ENCODE results near the gene DPH3.

Gene DPH3

GRCh38 chr3:16301507-16301906 lies 36.8 kb upstream of the DPH3 start:
- Histone ChIP-seq H3K36me3 (ENCODE audit: control insufficient read depth, insufficient read depth, low read length) (peaks cover 6% of the 10 kb centered on the region), H3K4me1 (ENCODE audit: control insufficient read depth, insufficient read depth, low read length) (no peaks in the 10 kb centered on the region), H3K4me3 (ENCODE audit: low read length) (no peak overlapping the region), H3K27me3 (ENCODE audit: control insufficient read depth, insufficient read depth, low read length) (no peaks in the 10 kb centered on the region), H3K9me3 (ENCODE audit: control insufficient read depth, low read length) (no peaks in the 10 kb centered on the region), H3K9ac (ENCODE audit: low read length) (no peak overlapping the region)

DNA sequence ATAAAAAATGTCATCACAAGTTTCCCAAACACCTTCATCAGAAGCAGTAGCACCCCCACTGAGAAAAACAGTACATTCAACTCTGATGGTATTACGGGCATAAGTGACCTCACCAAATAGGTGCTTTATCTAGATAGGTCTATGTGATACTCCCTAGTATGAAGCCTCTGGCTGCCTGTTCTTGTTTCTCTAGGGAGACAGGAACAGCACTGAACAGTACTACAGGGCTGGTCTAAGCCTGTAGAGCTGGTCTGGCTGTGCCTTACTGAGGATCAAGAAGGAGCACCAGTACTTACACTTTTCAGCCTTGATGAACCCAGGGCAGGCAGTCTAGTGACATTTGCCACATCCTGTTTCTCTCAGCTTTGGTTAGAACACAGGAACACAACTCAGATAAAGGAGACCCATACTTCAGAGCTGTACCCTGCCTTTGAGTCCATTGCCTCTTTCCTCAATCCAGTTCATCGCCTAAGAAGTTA lies 36.2 kb upstream of the DPH3 start:
- Histone ChIP-seq H3K4me1 (ENCODE audit: control insufficient read depth, insufficient read depth, low read length) (no peaks in the 10 kb centered on the region), H3K9ac (ENCODE audit: low read length) (no peak overlapping the region), H3K4me3 (ENCODE audit: low read length) (no peak overlapping the region), H3K9me3 (ENCODE audit: control insufficient read depth, low read length) (no peaks in the 10 kb centered on the region), H3K36me3 (ENCODE audit: control insufficient read depth, insufficient read depth, low read length) (peaks cover 6% of the 10 kb centered on the region), H3K27me3 (ENCODE audit: control insufficient read depth, insufficient read depth, low read length) (no peaks in the 10 kb centered on the region)

DNA sequence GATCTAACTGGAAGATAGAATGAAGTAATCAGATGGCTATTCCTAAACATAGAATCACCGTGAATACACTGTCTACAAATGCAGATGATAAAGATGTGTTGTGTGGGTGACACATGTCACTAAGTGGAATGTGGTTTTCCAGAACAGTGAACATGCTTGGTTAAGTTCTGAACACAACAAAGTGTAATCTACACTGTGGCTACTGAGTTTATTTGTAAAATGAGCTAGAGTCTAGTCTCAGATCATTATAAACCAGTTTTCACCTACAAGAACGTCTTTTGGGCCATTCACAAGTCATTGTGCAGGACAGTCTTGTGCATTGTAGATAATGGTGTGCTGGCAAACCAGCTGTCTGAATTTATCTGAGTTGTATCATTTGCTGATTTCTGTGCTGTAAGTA lies 35.6 kb upstream of the DPH3 start:
- H3K9me3 ChIP-seq (ENCODE audit: control insufficient read depth, low read length), result no peaks in the 10 kb centered on the region
- H3K4me1 ChIP-seq (ENCODE audit: control insufficient read depth, insufficient read depth, low read length), result no peaks in the 10 kb centered on the region
- no peak overlapping the region for H3K9ac ChIP-seq (ENCODE audit: low read length)
- H3K27me3 ChIP-seq (ENCODE audit: control insufficient read depth, insufficient read depth, low read length), result no peaks in the 10 kb centered on the region
- no peak overlapping the region for H3K4me3 ChIP-seq (ENCODE audit: low read length)
- H3K36me3 ChIP-seq (ENCODE audit: control insufficient read depth, insufficient read depth, low read length), result peaks cover 6% of the 10 kb centered on the region

DNA sequence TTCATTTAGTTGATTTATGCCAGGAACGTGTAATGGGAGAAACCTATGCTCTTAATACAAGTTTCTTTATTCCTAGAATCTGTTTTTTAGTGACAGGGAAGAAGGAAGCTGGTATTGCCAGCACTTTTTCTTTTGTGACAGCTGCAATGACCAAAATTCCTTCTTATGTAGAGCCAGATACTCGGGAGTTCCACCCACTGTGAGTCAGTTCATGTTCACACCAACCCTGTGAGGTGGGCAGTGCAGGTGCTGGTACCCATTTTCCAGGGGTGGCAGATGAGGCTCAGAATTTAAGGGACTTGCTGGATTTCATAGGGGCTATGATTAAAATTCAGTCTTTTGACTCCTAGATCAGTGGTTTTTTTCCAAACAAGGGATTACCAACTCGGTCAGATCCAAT lies 35.0 kb upstream of the DPH3 start:
- Histone ChIP-seq H3K4me3 (ENCODE audit: low read length) (no peak overlapping the region), H3K27me3 (ENCODE audit: control insufficient read depth, insufficient read depth, low read length) (no peaks in the 10 kb centered on the region), H3K9me3 (ENCODE audit: control insufficient read depth, low read length) (no peaks in the 10 kb centered on the region), H3K4me1 (ENCODE audit: control insufficient read depth, insufficient read depth, low read length) (no peaks in the 10 kb centered on the region), H3K36me3 (ENCODE audit: control insufficient read depth, insufficient read depth, low read length) (peaks cover 6% of the 10 kb centered on the region), H3K9ac (ENCODE audit: low read length) (no peak overlapping the region)

DNA sequence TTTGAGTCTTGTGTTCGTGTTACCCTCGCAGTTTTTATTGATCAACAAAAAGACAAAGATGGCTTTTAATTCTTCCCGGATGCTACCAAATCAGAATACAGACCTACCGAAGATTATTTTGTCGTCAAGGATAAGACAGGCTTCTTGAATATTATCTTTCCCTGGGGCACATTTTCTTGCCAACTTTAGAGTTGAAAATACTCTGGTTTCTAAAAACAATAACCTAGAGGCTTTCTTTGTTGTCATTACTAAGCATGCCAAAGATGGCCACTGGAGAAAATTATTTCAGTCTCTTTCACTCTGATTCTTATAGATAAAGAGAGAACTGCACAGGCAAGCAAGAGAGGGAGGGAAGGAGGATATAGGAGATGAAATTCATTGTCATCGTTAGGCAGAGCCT lies 34.1 kb upstream of the DPH3 start:
- Histone ChIP-seq H3K4me1 (ENCODE audit: control insufficient read depth, insufficient read depth, low read length) (no peaks in the 10 kb centered on the region), H3K9me3 (ENCODE audit: control insufficient read depth, low read length) (no peaks in the 10 kb centered on the region), H3K9ac (ENCODE audit: low read length) (no peak overlapping the region), H3K36me3 (ENCODE audit: control insufficient read depth, insufficient read depth, low read length) (peaks cover 6% of the 10 kb centered on the region), H3K4me3 (ENCODE audit: low read length) (no peak overlapping the region), H3K27me3 (ENCODE audit: control insufficient read depth, insufficient read depth, low read length) (no peaks in the 10 kb centered on the region)

- Histone ChIP-seq H3K27me3 (ENCODE audit: control insufficient read depth, insufficient read depth, low read length) (no peaks in the 10 kb centered on the region), H3K36me3 (ENCODE audit: control insufficient read depth, insufficient read depth, low read length) (peaks cover 6% of the 10 kb centered on the region), H3K9me3 (ENCODE audit: control insufficient read depth, low read length) (no peaks in the 10 kb centered on the region), H3K9ac (ENCODE audit: low read length) (no peak overlapping the region), H3K4me1 (ENCODE audit: control insufficient read depth, insufficient read depth, low read length) (no peaks in the 10 kb centered on the region), H3K4me3 (ENCODE audit: low read length) (no peak overlapping the region)
Observed at GRCh38 chr3:16297997-16298885, 33.5 kb upstream of the DPH3 start.

- Histone ChIP-seq H3K9ac (ENCODE audit: low read length) (no peak overlapping the region), H3K27me3 (ENCODE audit: control insufficient read depth, insufficient read depth, low read length) (no peaks in the 10 kb centered on the region), H3K4me1 (ENCODE audit: control insufficient read depth, insufficient read depth, low read length) (no peaks in the 10 kb centered on the region), H3K9me3 (ENCODE audit: control insufficient read depth, low read length) (no peaks in the 10 kb centered on the region), H3K4me3 (ENCODE audit: low read length) (no peak overlapping the region), H3K36me3 (ENCODE audit: control insufficient read depth, insufficient read depth, low read length) (no peaks in the 10 kb centered on the region)
Observed at GRCh38 chr3:16295298-16295890, 30.7 kb upstream of the DPH3 start.

GRCh38 chr3:16294844-16295243 lies 30.1 kb upstream of the DPH3 start:
- Histone ChIP-seq H3K36me3 (ENCODE audit: control insufficient read depth, insufficient read depth, low read length) (no peaks in the 10 kb centered on the region), H3K27me3 (ENCODE audit: control insufficient read depth, insufficient read depth, low read length) (no peaks in the 10 kb centered on the region), H3K4me1 (ENCODE audit: control insufficient read depth, insufficient read depth, low read length) (no peaks in the 10 kb centered on the region), H3K4me3 (ENCODE audit: low read length) (no peak overlapping the region), H3K9ac (ENCODE audit: low read length) (no peak overlapping the region), H3K9me3 (ENCODE audit: control insufficient read depth, low read length) (no peaks in the 10 kb centered on the region)

DNA sequence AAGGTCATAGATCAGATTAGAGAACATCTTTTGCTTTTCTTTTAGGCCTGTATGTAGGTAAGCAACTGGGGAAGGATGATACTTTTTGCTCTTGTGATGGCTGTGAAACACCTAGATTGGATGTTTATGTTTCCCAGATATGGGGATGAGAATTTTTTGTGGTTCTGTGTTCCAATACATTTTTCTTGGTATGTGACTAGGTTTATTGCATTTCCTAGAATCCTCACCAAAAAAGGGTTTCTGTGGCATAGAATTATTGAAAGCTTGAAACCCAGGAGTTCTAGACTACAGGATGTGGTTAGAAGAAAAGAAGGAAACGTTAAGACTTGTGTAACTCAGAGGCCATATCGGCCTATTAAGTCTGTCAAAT lies 26.1 kb upstream of the DPH3 start:
- Histone ChIP-seq H3K27me3 (ENCODE audit: control insufficient read depth, insufficient read depth, low read length) (no peaks in the 10 kb centered on the region), H3K36me3 (ENCODE audit: control insufficient read depth, insufficient read depth, low read length) (no peaks in the 10 kb centered on the region), H3K4me3 (ENCODE audit: low read length) (no peak overlapping the region), H3K9me3 (ENCODE audit: control insufficient read depth, low read length) (no peaks in the 10 kb centered on the region), H3K4me1 (ENCODE audit: control insufficient read depth, insufficient read depth, low read length) (no peaks in the 10 kb centered on the region), H3K9ac (ENCODE audit: low read length) (no peak overlapping the region)

DNA sequence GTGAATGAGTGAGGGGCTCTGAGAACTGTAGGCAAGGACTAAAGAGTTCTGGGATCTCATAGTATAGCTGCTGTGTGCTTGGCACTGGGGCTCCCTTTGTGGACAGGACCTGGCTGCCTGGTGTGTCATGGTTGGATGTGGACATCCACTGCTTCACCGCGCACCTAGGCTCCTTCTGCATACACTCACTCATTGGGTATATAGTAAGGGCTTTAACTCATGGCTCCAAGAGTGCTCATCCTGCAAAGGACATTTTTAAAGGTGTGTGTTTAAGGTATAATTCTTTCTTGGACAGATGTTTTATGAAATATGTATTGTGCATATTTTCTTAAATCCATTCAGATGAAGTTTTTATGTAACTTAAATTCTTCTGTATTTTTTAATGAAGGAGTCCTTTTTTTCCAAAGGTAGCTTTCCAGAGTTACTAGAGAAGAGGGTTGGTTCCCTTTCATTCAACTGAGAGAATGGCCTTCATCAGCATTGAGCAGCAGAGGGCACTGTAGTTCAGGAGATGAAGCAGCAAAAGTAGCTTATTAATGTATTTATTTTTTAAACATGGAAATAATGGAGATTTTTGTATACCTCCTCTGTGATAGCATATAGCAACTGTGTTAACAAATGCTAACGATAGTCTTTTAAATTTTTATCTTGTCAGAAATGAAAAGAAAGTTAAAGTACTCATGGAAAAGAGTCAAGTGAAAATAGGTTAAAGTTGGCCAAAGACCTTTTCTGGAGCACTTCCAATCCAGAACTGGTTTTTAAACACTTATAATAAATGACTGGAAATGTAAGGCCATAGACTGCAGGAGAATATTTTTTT lies 25.5 kb upstream of the DPH3 start:
- Histone ChIP-seq H3K36me3 (ENCODE audit: control insufficient read depth, insufficient read depth, low read length) (no peaks in the 10 kb centered on the region), H3K9ac (ENCODE audit: low read length) (no peak overlapping the region), H3K4me1 (ENCODE audit: control insufficient read depth, insufficient read depth, low read length) (no peaks in the 10 kb centered on the region), H3K4me3 (ENCODE audit: low read length) (no peak overlapping the region), H3K9me3 (ENCODE audit: control insufficient read depth, low read length) (no peaks in the 10 kb centered on the region), H3K27me3 (ENCODE audit: control insufficient read depth, insufficient read depth, low read length) (no peaks in the 10 kb centered on the region)

GRCh38 chr3:16289144-16289889 lies 24.6 kb upstream of the DPH3 start:
- H3K9me3 ChIP-seq (ENCODE audit: control insufficient read depth, low read length), result no peaks in the 10 kb centered on the region
- H3K4me3 ChIP-seq (ENCODE audit: low read length), result no peak overlapping the region
- no peak overlapping the region for H3K9ac ChIP-seq (ENCODE audit: low read length)
- H3K27me3 ChIP-seq (ENCODE audit: control insufficient read depth, insufficient read depth, low read length), result no peaks in the 10 kb centered on the region
- H3K4me1 ChIP-seq (ENCODE audit: control insufficient read depth, insufficient read depth, low read length), result no peaks in the 10 kb centered on the region
- no peaks in the 10 kb centered on the region for H3K36me3 ChIP-seq (ENCODE audit: control insufficient read depth, insufficient read depth, low read length)
